ENCODE measurements around the gene TIMP2.

- TF ChIP-seq POLR2AphosphoS5 (IDR thresholded peaks at IDR 0.05; ENCODE audit: low read depth, low read length) (no peak), POLR2A (IDR thresholded peaks at IDR 0.05; ENCODE audit: low read depth, low read length) (no peak)
Measured at GRCh38 chr17:78923660-78924453, 1.3 kb downstream of the TIMP2 start.
